ENCODE measurements around the gene RMC1. TPM values are rescaled to one million over a fixed set of nuclear protein-coding genes. Genes with fewer than 3 reads are reported as not detected.

Gene RMC1
- total RNA-seq, 1 experiment from 2014 or later, result 12.9 TPM

- Mint-ChIP-seq H3K9me3 (ENCODE audit: unreplicated experiment) (no peaks in the 10 kb centered on the region), H3K27me3 (ENCODE audit: insufficient read depth, unreplicated experiment) (no peaks in the 10 kb centered on the region), H3K27ac (ENCODE audit: unreplicated experiment) (no peak overlapping the region), H3K4me1 (ENCODE audit: low read depth, unreplicated experiment) (no peaks in the 10 kb centered on the region), H3K4me3 (ENCODE audit: unreplicated experiment) (no peak overlapping the region), H3K36me3 (ENCODE audit: insufficient read depth, unreplicated experiment) (peaks cover 26% of the 10 kb centered on the region)
- Histone ChIP-seq H3K27me3 (replicated peaks; ENCODE audit: control insufficient read depth, insufficient read depth, low read length) (no peaks in the 10 kb centered on the region), H3K9me3 (no peaks in the 10 kb centered on the region), H3K4me3 (ENCODE audit: low read depth, low read length) (no peak overlapping the region), H3K36me3 (ENCODE audit: control insufficient read depth, insufficient read depth, low read length) (no peaks in the 10 kb centered on the region), H3K4me1 (no peaks in the 10 kb centered on the region)
- no peak for DNase-seq
- BruUV-seq (replicated peaks), result no TSS peak
- intact Hi-C loops (cut with micrococcal nuclease; ENCODE audit: unreplicated experiment), result no loop called here
- ChIA-PET CTCF (no interaction called here), POLR2A (no interaction called here)
- no peak for TF ChIP-seq CTCF (IDR thresholded peaks at IDR 0.05; ENCODE audit: insufficient read depth in 1 of 2, low read depth in 1 of 2, low read length in 1 of 2, severe bottlenecking in 1 of 2, unreplicated experiment in 1 of 2)
These were observed 38.2 kb downstream of the RMC1 start for GRCh38 chr18:23541349-23542093.

- Mint-ChIP-seq H3K4me1 (ENCODE audit: low read depth, unreplicated experiment) (no peaks in the 10 kb centered on the region), H3K27ac (ENCODE audit: unreplicated experiment) (no peak overlapping the region), H3K4me3 (ENCODE audit: unreplicated experiment) (no peak overlapping the region), H3K9me3 (ENCODE audit: unreplicated experiment) (no peaks in the 10 kb centered on the region), H3K36me3 (ENCODE audit: insufficient read depth, unreplicated experiment) (peaks cover 26% of the 10 kb centered on the region), H3K27me3 (ENCODE audit: insufficient read depth, unreplicated experiment) (no peaks in the 10 kb centered on the region)
- BruUV-seq (replicated peaks), result no TSS peak
- DNase-seq, result no peak
- no peak for TF ChIP-seq CTCF (IDR thresholded peaks at IDR 0.05; ENCODE audit: insufficient read depth in 1 of 2, low read depth in 1 of 2, low read length in 1 of 2, severe bottlenecking in 1 of 2, unreplicated experiment in 1 of 2)
- Histone ChIP-seq H3K27me3 (replicated peaks; ENCODE audit: control insufficient read depth, insufficient read depth, low read length) (no peaks in the 10 kb centered on the region), H3K4me1 (no peaks in the 10 kb centered on the region), H3K36me3 (ENCODE audit: control insufficient read depth, insufficient read depth, low read length) (no peaks in the 10 kb centered on the region), H3K4me3 (ENCODE audit: low read depth, low read length) (no peak overlapping the region), H3K9me3 (no peaks in the 10 kb centered on the region)
- intact Hi-C loops (cut with micrococcal nuclease; ENCODE audit: unreplicated experiment), result no loop called here
- ChIA-PET POLR2A (no interaction called here), CTCF (no interaction called here)
These were observed 39.1 kb downstream of the RMC1 start for GRCh38 chr18:23542461-23542860.

- ChIA-PET CTCF (no interaction called here), POLR2A (no interaction called here)
- Histone ChIP-seq H3K9me3 (no peaks in the 10 kb centered on the region), H3K36me3 (ENCODE audit: control insufficient read depth, insufficient read depth, low read length) (no peaks in the 10 kb centered on the region), H3K27me3 (replicated peaks; ENCODE audit: control insufficient read depth, insufficient read depth, low read length) (no peaks in the 10 kb centered on the region), H3K4me1 (no peaks in the 10 kb centered on the region), H3K4me3 (ENCODE audit: low read depth, low read length) (no peak overlapping the region)
- Mint-ChIP-seq H3K4me1 (ENCODE audit: low read depth, unreplicated experiment) (peaks cover 7% of the 10 kb centered on the region), H3K27me3 (ENCODE audit: insufficient read depth, unreplicated experiment) (no peaks in the 10 kb centered on the region), H3K27ac (ENCODE audit: unreplicated experiment) (no peak overlapping the region), H3K36me3 (ENCODE audit: insufficient read depth, unreplicated experiment) (peaks cover 33% of the 10 kb centered on the region), H3K9me3 (ENCODE audit: unreplicated experiment) (no peaks in the 10 kb centered on the region), H3K4me3 (ENCODE audit: unreplicated experiment) (no peak overlapping the region)
- no peak for TF ChIP-seq CTCF (IDR thresholded peaks at IDR 0.05; ENCODE audit: insufficient read depth in 1 of 2, low read depth in 1 of 2, low read length in 1 of 2, severe bottlenecking in 1 of 2, unreplicated experiment in 1 of 2)
- no peak for DNase-seq
- intact Hi-C loops (cut with micrococcal nuclease; ENCODE audit: unreplicated experiment), result no loop called here
- no TSS peak for BruUV-seq (replicated peaks)
These were observed 42.0 kb downstream of the RMC1 start for GRCh38 chr18:23545247-23545789.

Measured in Caco-2 (cell line).